ENCODE measurements around the gene HOXD9.

DNA sequence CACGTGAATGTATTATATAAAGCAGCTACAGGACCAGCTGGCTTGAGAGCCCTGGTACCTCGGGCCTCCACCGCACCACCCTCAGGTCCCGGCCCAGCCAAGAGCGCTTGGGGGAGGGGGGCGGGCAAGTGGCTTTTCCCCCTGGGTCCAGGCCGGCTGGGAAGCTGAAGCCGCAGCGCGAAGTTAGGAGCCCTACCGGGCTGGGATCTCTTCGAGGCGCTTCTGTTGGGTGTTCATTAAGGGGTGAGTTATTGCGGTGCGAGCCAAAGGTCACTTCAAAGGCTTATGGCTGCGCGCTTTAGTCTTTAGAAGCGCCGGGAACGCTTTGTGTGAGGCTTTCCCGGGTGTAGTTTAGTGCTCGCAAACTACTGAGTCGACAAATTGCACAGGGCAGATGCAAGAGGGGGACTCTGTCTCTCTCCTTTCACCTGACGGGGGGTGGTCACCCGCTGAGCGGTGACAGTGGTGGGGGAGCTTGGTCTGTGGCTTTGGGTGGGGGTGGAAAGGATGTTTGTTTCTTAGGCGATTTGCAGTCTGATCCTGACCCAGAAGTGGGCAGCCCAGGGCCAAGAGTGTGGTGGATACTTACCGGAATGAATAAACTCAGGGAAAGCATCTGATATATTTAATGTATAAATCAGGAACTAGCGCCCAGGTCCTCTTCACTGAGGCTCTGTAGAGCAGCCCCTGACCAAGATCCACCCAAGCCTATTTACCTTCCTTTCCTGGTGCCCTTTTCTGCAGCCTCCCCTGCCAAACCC is 40.6 kb downstream of the HOXD9 start:
- TF ChIP-seq POLR2A (IDR thresholded peaks at IDR 0.05; ENCODE audit: low read depth, low read length), result no peak
- no peak for TF ChIP-seq TAF1 (IDR thresholded peaks at IDR 0.05; ENCODE audit: low read depth, low read length)
